DND-41 (cell line): Measurements from ENCODE around the gene MSMP.

ENCODE experiments used
- ATAC-seq: fragments of 200-7000 bp; cut with Tn5 transposase; 3 replicates; pipeline ENCODE4 v1.9.1; 2021; ENCODE audit warnings: low read depth; ENCODE audit not compliant: insufficient read depth
- DNase-seq: peaks from one replicate; pipeline ENCODE4 v3.0.0-alpha.2; 2020
- H2AFZ ChIP-seq: 2 replicates; pipeline ENCODE4 v1.6.0; 2012; ENCODE audit warnings: low read depth, low read length
- H3K27ac ChIP-seq: 2 replicates; pipeline ENCODE4 v1.5.1; 2012; ENCODE audit warnings: low read length, inconsistent platforms
- H3K27me3 ChIP-seq: fragments of 200-600 bp; sonication (generic); 2 replicates; pipeline ENCODE4 v1.6.0; 2012; ENCODE audit warnings: low read length, mild to moderate bottlenecking, inconsistent platforms; ENCODE audit not compliant: insufficient read depth, poor library complexity
- H3K36me3 ChIP-seq: 2 replicates; pipeline ENCODE4 v1.5.1; 2012; ENCODE audit warnings: low read length, inconsistent platforms; ENCODE audit not compliant: insufficient read depth
- H3K4me1 ChIP-seq: 2 replicates; pipeline ENCODE4 v1.5.1; 2012; ENCODE audit warnings: mild to moderate bottlenecking, low read length; ENCODE audit not compliant: insufficient read depth
- H3K4me2 ChIP-seq: 2 replicates; pipeline ENCODE4 v1.6.0; 2012; ENCODE audit warnings: mild to moderate bottlenecking, moderate library complexity, low read length, inconsistent platforms; ENCODE audit not compliant: insufficient read depth
- H3K4me3 ChIP-seq, 2 experiments: fragments of 200-600 bp in 1 of 2; shearing (Covaris generic) in 1 of 2; 2 replicates each; pipeline ENCODE4 v1.5.1; 2012 to 2016; ENCODE audit warnings: inconsistent platforms in 2 of 2, low read length in 2 of 2, mild to moderate bottlenecking in 2 of 2, low read depth in 1 of 2, moderate library complexity in 1 of 2
- H3K79me2 ChIP-seq: 2 replicates; pipeline ENCODE4 v1.6.0; 2012; ENCODE audit warnings: low read length, inconsistent platforms; ENCODE audit not compliant: insufficient read depth
- H3K9ac ChIP-seq: 2 replicates; pipeline ENCODE4 v1.6.0; 2012; ENCODE audit warnings: low read depth, mild to moderate bottlenecking, inconsistent platforms, low read length, moderate library complexity
- H3K9me3 ChIP-seq: 2 replicates; pipeline ENCODE4 v1.5.1; 2012; ENCODE audit warnings: low read length, moderate library complexity, mild to moderate bottlenecking, inconsistent platforms; ENCODE audit not compliant: insufficient read depth, severe bottlenecking
- H4K20me1 ChIP-seq: 2 replicates; pipeline ENCODE4 v1.6.0; 2012; ENCODE audit warnings: low read length; ENCODE audit not compliant: insufficient read depth
- EZH2 ChIP-seq: IDR thresholded peaks from 3 replicates; pipeline ENCODE4 v1.6.1; 2012; ENCODE audit warnings: borderline replicate concordance, low read depth, mild to moderate bottlenecking, moderate library complexity, low read length, inconsistent platforms; ENCODE audit not compliant: severe bottlenecking
- TF ChIP-seq, protein P1 (sequence below): IDR thresholded peaks from 2 replicates; pipeline ENCODE4 v1.5.1; 2012; ENCODE audit warnings: borderline replicate concordance, low read length, moderate library complexity, mild to moderate bottlenecking; ENCODE audit not compliant: poor library complexity, severe bottlenecking; ENCODE audit errors: extremely low read depth

MSMP gene

DNA sequence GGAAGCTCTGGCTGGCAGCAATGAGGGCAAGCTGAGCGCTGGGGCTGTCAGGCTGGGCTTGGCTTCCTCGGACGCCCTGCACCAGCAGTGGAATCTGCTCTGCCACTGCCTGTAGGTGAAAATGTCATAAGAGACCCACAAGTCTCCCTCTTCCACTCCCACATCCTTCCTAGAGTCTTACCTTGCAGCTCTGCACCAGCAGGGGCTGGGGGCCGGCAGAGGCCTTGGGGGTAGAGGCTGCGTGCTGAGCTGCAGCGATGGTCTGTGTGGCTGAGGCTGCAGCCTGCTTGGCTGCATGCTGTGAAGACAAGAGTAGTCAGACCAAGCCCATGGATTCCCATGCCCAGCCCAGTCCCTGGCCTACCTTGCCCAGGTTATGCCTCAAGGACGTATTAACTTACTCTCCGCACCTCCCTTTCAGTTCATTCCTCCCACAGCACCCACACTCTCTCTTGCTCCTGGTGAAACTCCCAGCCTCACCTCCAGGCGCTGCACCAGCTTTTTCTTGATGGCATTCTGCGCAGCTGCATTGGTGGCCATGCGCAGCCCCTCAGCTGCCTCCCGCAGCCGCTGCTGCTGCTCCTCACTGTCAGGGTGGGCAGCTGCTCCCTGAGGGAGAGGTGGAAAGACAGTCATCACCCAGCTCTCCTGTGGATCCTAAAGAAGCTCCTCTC, 39.4 kb downstream of the MSMP start:
- no peaks in the 10 kb centered on the region for H3K27me3 ChIP-seq
- DNase-seq (no peak), ATAC-seq (no peak)
- H4K20me1 ChIP-seq: peaks cover 8% of the 10 kb centered on the region; the same call in 1 of the 2 replicates
- no peaks in the 10 kb centered on the region for H3K79me2 ChIP-seq
- H2AFZ ChIP-seq: no peak overlapping the region
- no peak overlapping the region for H3K4me3 ChIP-seq
- H3K27ac ChIP-seq: no peak overlapping the region
- H3K9me3 ChIP-seq: no peaks in the 10 kb centered on the region
- H3K4me2 ChIP-seq: no peak overlapping the region
- H3K4me1 ChIP-seq: no peaks in the 10 kb centered on the region
- no peak overlapping the region for H3K9ac ChIP-seq
- peaks cover 95% of the 10 kb centered on the region for H3K36me3 ChIP-seq
- TF ChIP-seq, protein P1, sequence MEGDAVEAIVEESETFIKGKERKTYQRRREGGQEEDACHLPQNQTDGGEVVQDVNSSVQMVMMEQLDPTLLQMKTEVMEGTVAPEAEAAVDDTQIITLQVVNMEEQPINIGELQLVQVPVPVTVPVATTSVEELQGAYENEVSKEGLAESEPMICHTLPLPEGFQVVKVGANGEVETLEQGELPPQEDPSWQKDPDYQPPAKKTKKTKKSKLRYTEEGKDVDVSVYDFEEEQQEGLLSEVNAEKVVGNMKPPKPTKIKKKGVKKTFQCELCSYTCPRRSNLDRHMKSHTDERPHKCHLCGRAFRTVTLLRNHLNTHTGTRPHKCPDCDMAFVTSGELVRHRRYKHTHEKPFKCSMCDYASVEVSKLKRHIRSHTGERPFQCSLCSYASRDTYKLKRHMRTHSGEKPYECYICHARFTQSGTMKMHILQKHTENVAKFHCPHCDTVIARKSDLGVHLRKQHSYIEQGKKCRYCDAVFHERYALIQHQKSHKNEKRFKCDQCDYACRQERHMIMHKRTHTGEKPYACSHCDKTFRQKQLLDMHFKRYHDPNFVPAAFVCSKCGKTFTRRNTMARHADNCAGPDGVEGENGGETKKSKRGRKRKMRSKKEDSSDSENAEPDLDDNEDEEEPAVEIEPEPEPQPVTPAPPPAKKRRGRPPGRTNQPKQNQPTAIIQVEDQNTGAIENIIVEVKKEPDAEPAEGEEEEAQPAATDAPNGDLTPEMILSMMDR: no peak
- no peak for TF ChIP-seq EZH2

DNA sequence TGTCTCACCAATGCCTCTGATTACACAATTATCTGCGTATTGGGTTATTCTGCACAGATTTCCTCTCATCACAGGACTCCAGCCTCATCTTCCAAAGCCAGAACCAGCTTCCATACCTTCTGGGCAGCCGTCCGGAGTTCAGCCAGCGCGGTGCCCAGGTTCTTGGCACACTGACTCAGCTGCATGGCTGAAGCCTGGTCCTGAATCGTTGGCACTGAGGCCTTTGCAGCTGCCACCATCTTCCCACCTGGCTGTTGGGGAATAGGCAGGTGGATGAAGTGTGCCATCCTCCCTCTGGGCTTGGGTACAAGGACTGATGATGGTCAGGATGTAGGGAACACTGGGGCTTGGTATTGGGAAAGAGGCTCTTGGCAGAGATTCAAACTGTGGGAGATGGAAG, 40.0 kb downstream of the MSMP start:
- no peak for DNase-seq
- no peak overlapping the region for H2AFZ ChIP-seq
- peaks cover 89% of the 10 kb centered on the region for H3K36me3 ChIP-seq

DNA sequence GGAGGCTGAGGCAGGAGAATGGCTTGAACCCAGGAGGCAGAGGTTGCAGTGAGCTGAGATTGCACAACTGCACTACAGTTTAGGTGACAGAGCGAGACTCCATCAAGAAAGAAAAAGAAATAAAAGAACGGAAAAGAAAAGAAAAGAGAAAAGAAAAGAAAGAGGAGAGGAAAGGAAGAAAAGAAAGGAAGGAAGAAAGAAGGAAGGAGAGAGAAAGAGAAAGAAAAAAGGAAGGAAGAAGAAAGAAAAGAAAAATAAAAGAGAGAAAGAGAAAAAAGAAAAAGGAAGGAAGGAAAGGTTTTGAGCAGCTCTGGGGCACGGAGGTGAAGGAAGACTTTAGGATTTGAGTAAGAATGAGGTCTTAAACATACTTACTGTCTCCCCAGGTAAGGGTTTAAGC, 40.5 kb downstream of the MSMP start:
- Histone ChIP-seq H3K27ac (no peak overlapping the region), H2AFZ (no peak overlapping the region), H4K20me1 (peaks cover 4% of the 10 kb centered on the region; the same call in 1 of the 2 replicates), H3K27me3 (no peaks in the 10 kb centered on the region), H3K79me2 (no peaks in the 10 kb centered on the region), H3K9ac (no peak overlapping the region), H3K36me3 (peaks cover 86% of the 10 kb centered on the region), H3K4me2 (no peak overlapping the region), H3K4me3 (no peak overlapping the region), H3K9me3 (no peaks in the 10 kb centered on the region), H3K4me1 (no peaks in the 10 kb centered on the region)
- DNase-seq (no peak), ATAC-seq (no peak)
- TF ChIP-seq, protein P1: no peak
- TF ChIP-seq EZH2: no peak

More for the DNA sequence above, 40.0 kb downstream of the MSMP start:
- Histone ChIP-seq H4K20me1 (peaks cover 4% of the 10 kb centered on the region; the same call in 1 of the 2 replicates), H3K9ac (no peak overlapping the region), H3K79me2 (no peaks in the 10 kb centered on the region), H3K4me1 (no peaks in the 10 kb centered on the region), H3K9me3 (no peaks in the 10 kb centered on the region), H3K4me3 (no peak overlapping the region), H3K27ac (no peak overlapping the region), H3K4me2 (no peak overlapping the region), H3K27me3 (no peaks in the 10 kb centered on the region)
- no peak for TF ChIP-seq EZH2
- TF ChIP-seq, protein P1: no peak
- no peak for ATAC-seq
